ENCODE measurements around the gene CCDC88C. TPM values are rescaled to one million over a fixed set of nuclear protein-coding genes. Genes with fewer than 3 reads are reported as not detected.

The CCDC88C gene
- total and polyA plus RNA-seq, 2 experiments from 2014 or later, result 23.6 to 60.7 TPM

GRCh38 chr14:91315844-91316267, 101.8 kb downstream of the CCDC88C start:
- Mint-ChIP-seq H3K36me3 (ENCODE audit: low read depth) (peaks cover 93% of the 10 kb centered on the region), H3K9me3 (peaks cover 36% of the 10 kb centered on the region), H3K27ac (no peak overlapping the region), H3K4me3 (no peak overlapping the region), H3K4me1 (no peaks in the 10 kb centered on the region; the same call in 2 of the 3 replicates), H3K27me3 (ENCODE audit: insufficient read depth, low read depth, poor library complexity) (peaks cover 16% of the 10 kb centered on the region)
- TF ChIP-seq STAT1 (IDR thresholded peaks at IDR 0.05; ENCODE audit: unreplicated experiment) (no peak), JUNB (IDR thresholded peaks at IDR 0.05; ENCODE audit: unreplicated experiment) (no peak), EZH2phosphoT487 (IDR thresholded peaks at IDR 0.05; ENCODE audit: unreplicated experiment) (no peak), CREB1 (CRISPR knock-in tag; IDR thresholded peaks at IDR 0.05; ENCODE audit: low read depth) (no peak), EZH2 (IDR thresholded peaks at IDR 0.05; ENCODE audit: low read depth, unreplicated experiment) (no peak), ZNF114 (CRISPR knock-in tag; IDR thresholded peaks at IDR 0.05) (no peak), ZNF462 (CRISPR knock-in tag; IDR thresholded peaks at IDR 0.05) (no peak), ETS1 (IDR thresholded peaks at IDR 0.05) (no peak), REST (IDR thresholded peaks at IDR 0.05; ENCODE audit: unreplicated experiment) (no peak), ZNF331 (CRISPR knock-in tag; IDR thresholded peaks at IDR 0.05; ENCODE audit: low read depth) (no peak), CTCF (conservative IDR thresholded peaks at IDR 0.05; ENCODE audit: low read depth in 2 of 2) (no peak), POLR2AphosphoS5 (IDR thresholded peaks at IDR 0.05; ENCODE audit: low read depth) (no peak), NANOG (IDR thresholded peaks at IDR 0.05; ENCODE audit: borderline replicate concordance) (no peak)
- H3K27ac ChIP-seq (ENCODE audit: low read depth), result no peak overlapping the region
- H3K9me2 ChIP-seq (ENCODE audit: insufficient read depth), result no peaks in the 10 kb centered on the region
- no peaks in the 10 kb centered on the region for H3K27me3 ChIP-seq (ENCODE audit: insufficient read depth)
- H3K4me1 ChIP-seq (ENCODE audit: insufficient read depth), result no peaks in the 10 kb centered on the region
- no peak overlapping the region for H3K4me2 ChIP-seq
- H3K79me2 ChIP-seq (replicated peaks; ENCODE audit: insufficient read depth), result no peaks in the 10 kb centered on the region
- H4K20me1 ChIP-seq (replicated peaks; ENCODE audit: insufficient read depth), result no peaks in the 10 kb centered on the region
- peaks cover 13% of the 10 kb centered on the region for H3K36me3 ChIP-seq (ENCODE audit: insufficient read depth)
- ATAC-seq, result no peak
- no peak for DNase-seq (ENCODE audit: low spot score)
- no peak overlapping the region for H3K4me3 ChIP-seq
- H2AFZ ChIP-seq, result no peak overlapping the region
- no peaks in the 10 kb centered on the region for H3F3A ChIP-seq (replicated peaks; ENCODE audit: low read depth)
